Measurements from ENCODE around the gene KRTAP19-1. TPM values are rescaled to one million over a fixed set of nuclear protein-coding genes. Genes with fewer than 3 reads are reported as not detected.

Gene KRTAP19-1
- not detected in 2 replicates for total RNA-seq

GRCh38 chr21:30480145-30480544 is at the start of gene KRTAP19-1:
KRTAP19-1 (minus strand) TSS chr21:30480367; CDS start chr21:30480317, 50 bp downstream.

GRCh38 chr21:30502041-30502440 is 21.9 kb upstream of the KRTAP19-1 start, which contains the start of gene KRTAP19-5:
KRTAP19-5 (minus strand) TSS chr21:30502141; CDS start chr21:30502090, 51 bp downstream.

GRCh38 chr21:30497065-30497464 is 16.9 kb upstream of the KRTAP19-1 start, which contains the start of gene KRTAP19-4:
KRTAP19-4 (minus strand) TSS chr21:30497165; CDS start chr21:30497110, 55 bp downstream.

GRCh38 chr21:30491963-30492428 is 11.8 kb upstream of the KRTAP19-1 start, which contains the start of gene KRTAP19-3:
KRTAP19-3 (minus strand) TSS chr21:30492013; CDS start chr21:30491957, 56 bp downstream.

GRCh38 chr21:30487336-30487735 is 7.2 kb upstream of the KRTAP19-1 start, which contains the start of gene KRTAP19-2:
KRTAP19-2 (minus strand) TSS chr21:30487436; CDS start chr21:30487348, 88 bp downstream.

GRCh38 chr21:30439975-30440374 is 40.2 kb downstream of the KRTAP19-1 start, which contains the start of gene KRTAP15-1:
KRTAP15-1 (plus strand) TSS chr21:30440275; CDS start chr21:30440328, 53 bp downstream.

GRCh38 chr21:30430170-30430655 is 50.0 kb downstream of the KRTAP19-1 start, which contains the start of gene KRTAP13-4:
KRTAP13-4 (plus strand) TSS chr21:30430220; CDS start chr21:30430276, 56 bp downstream.

Other genes starting within 250 kb of the KRTAP19-1 start
- gene KRTAP24-1, start 197.4 kb downstream of the KRTAP19-1 start, total RNA-seq, result not detected in 2 replicates
- not detected in 2 replicates for gene KRTAP25-1, start 190.9 kb downstream of the KRTAP19-1 start, total RNA-seq
- not detected in 2 replicates for gene KRTAP26-1, start 160.1 kb downstream of the KRTAP19-1 start, total RNA-seq
- gene KRTAP27-1, start 142.7 kb downstream of the KRTAP19-1 start, total RNA-seq, result not detected in 2 replicates
- not detected in 2 replicates for gene KRTAP23-1, start 131.8 kb downstream of the KRTAP19-1 start, total RNA-seq
- not detected in 2 replicates for gene KRTAP13-2, start 108.1 kb downstream of the KRTAP19-1 start, total RNA-seq
- not detected in 2 replicates for gene KRTAP13-1, start 84.3 kb downstream of the KRTAP19-1 start, total RNA-seq
- not detected in 2 replicates for gene KRTAP13-3, start 54.4 kb downstream of the KRTAP19-1 start, total RNA-seq
- gene KRTAP13-4, start 50.1 kb downstream of the KRTAP19-1 start, total RNA-seq, result not detected in 2 replicates
- gene KRTAP15-1, start 40.1 kb downstream of the KRTAP19-1 start, total RNA-seq, result not detected in 2 replicates
- gene KRTAP19-2, start 7.1 kb upstream of the KRTAP19-1 start, total RNA-seq, result not detected in 2 replicates
- gene KRTAP19-3, start 11.6 kb upstream of the KRTAP19-1 start, total RNA-seq, result not detected in 2 replicates
- not detected in 2 replicates for gene KRTAP19-4, start 16.8 kb upstream of the KRTAP19-1 start, total RNA-seq
- not detected in 2 replicates for gene KRTAP19-5, start 21.8 kb upstream of the KRTAP19-1 start, total RNA-seq
- gene KRTAP19-6, start 61.5 kb upstream of the KRTAP19-1 start, total RNA-seq, result not detected in 2 replicates
- not detected in 2 replicates for gene KRTAP19-7, start 80.9 kb upstream of the KRTAP19-1 start, total RNA-seq
- not detected in 2 replicates for gene KRTAP22-2, start 110.0 kb upstream of the KRTAP19-1 start, total RNA-seq
- gene KRTAP6-3, start 112.1 kb upstream of the KRTAP19-1 start, total RNA-seq, result not detected in 2 replicates
- gene KRTAP6-2, start 118.5 kb upstream of the KRTAP19-1 start, total RNA-seq, result not detected in 2 replicates
- gene KRTAP22-1, start 120.7 kb upstream of the KRTAP19-1 start, total RNA-seq, result not detected in 2 replicates
- gene KRTAP6-1, start 133.6 kb upstream of the KRTAP19-1 start, total RNA-seq, result not detected in 2 replicates
- not detected in 2 replicates for gene KRTAP20-1, start 136.1 kb upstream of the KRTAP19-1 start, total RNA-seq
- gene KRTAP20-4, start 140.3 kb upstream of the KRTAP19-1 start, total RNA-seq, result not detected in 2 replicates
- gene KRTAP20-2, start 154.8 kb upstream of the KRTAP19-1 start, total RNA-seq, result not detected in 2 replicates
- not detected in 2 replicates for gene KRTAP20-3, start 162.5 kb upstream of the KRTAP19-1 start, total RNA-seq
- gene KRTAP21-3, start 238.4 kb upstream of the KRTAP19-1 start, total RNA-seq, result not detected in 2 replicates

All from regular cardiac myocyte (primary cell).